ENCODE results near the gene RUFY4. TPM values are rescaled to one million over a fixed set of nuclear protein-coding genes. Genes with fewer than 3 reads are reported as not detected.
A peak's percentile ranks its signal among the peaks of the same experiment; 100 is the strongest.
"Not testable (repeated sequence)": the region's sequence is repeated elsewhere in the genome, so short reads cannot be mapped to it uniquely, and the experiment has no call there.

RUFY4 gene
- total and polyA plus RNA-seq, 9 of the 15 experiments (the other 6 are each of a cell fraction or from before 2014, with no cell fraction given): not detected

GRCh38 chr2:218108834-218109233 lies 39.8 kb downstream of the RUFY4 start:
- BruUV-seq (replicated peaks); in situ Hi-C loops (cut with MboI); H3K9ac ChIP-seq (ENCODE audit: insufficient read depth in 1 of 2, low read depth in 2 of 2, low read length in 2 of 2); intact Hi-C loops (cut with micrococcal nuclease); H3K4me3 ChIP-seq; H3K79me2 ChIP-seq (ENCODE audit: control insufficient read depth, insufficient read depth, low read length); H3K36me3 ChIP-seq (ENCODE audit: control insufficient read depth, insufficient read depth, low read length); H3K4me1 ChIP-seq (replicated peaks in 1 of 2; ENCODE audit: control insufficient read depth in 2 of 2, insufficient read depth in 2 of 2, low read length in 2 of 2); H3K27me3 ChIP-seq (ENCODE audit: control insufficient read depth in 2 of 2, insufficient read depth in 2 of 2, low read length in 2 of 2); H3K9me3 ChIP-seq (replicated peaks; ENCODE audit: control insufficient read depth, insufficient read depth, low read depth, low read length); H3K27ac ChIP-seq (ENCODE audit: extremely low read depth, low read depth, low read length); H4K20me1 ChIP-seq (replicated peaks; ENCODE audit: control insufficient read depth, insufficient read depth, low read length); FAIRE-seq; POLR2A ChIA-PET; H3K9me1 ChIP-seq (ENCODE audit: control insufficient read depth, insufficient read depth, low read length); H2AFZ ChIP-seq (ENCODE audit: low read depth, low read length); CTCF ChIA-PET (ENCODE audit: low intra/inter-chr PET ratio); DNase-seq (ENCODE audit: extremely low read depth in 1 of 4, low spot score in 3 of 4); ATAC-seq; H3K4me2 ChIP-seq (ENCODE audit: insufficient read depth, low read length): not testable (repeated sequence)
- 0% methylated on average over 6 of the region's 7 CpGs for WGBS (ENCODE audit: insufficient coverage, low coverage, missing lambda C conversion rate)
- TF ChIP-seq ZNF316 (IDR thresholded peaks at IDR 0.05) (peak; percentile 71), NFYB (IDR thresholded peaks at IDR 0.05; ENCODE audit: extremely low read depth, insufficient read length) (peak; percentile 42), MAFG (tag; conservative IDR thresholded peaks at IDR 0.05) (0 out of 2 replicates have a peak, but pooled peaks have one; percentile 16)

GRCh38 chr2:218121789-218122188 lies 52.7 kb downstream of the RUFY4 start:
- H3K4me2 ChIP-seq (ENCODE audit: insufficient read depth, low read length); H4K20me1 ChIP-seq (replicated peaks; ENCODE audit: control insufficient read depth, insufficient read depth, low read length); CTCF ChIA-PET (ENCODE audit: low intra/inter-chr PET ratio); H3K79me2 ChIP-seq (ENCODE audit: control insufficient read depth, insufficient read depth, low read length); DNase-seq (ENCODE audit: extremely low read depth in 1 of 4, low spot score in 3 of 4); in situ Hi-C loops (cut with MboI); ATAC-seq; H3K9me1 ChIP-seq (ENCODE audit: control insufficient read depth, insufficient read depth, low read length); H2AFZ ChIP-seq (ENCODE audit: low read depth, low read length); intact Hi-C loops (cut with micrococcal nuclease); H3K27ac ChIP-seq (ENCODE audit: extremely low read depth, low read depth, low read length); H3K36me3 ChIP-seq (ENCODE audit: control insufficient read depth, insufficient read depth, low read length); H3K4me1 ChIP-seq (replicated peaks in 1 of 2; ENCODE audit: control insufficient read depth in 2 of 2, insufficient read depth in 2 of 2, low read length in 2 of 2); H3K4me3 ChIP-seq; FAIRE-seq; H3K9me3 ChIP-seq (replicated peaks; ENCODE audit: control insufficient read depth, insufficient read depth, low read depth, low read length); BruUV-seq (replicated peaks); H3K9ac ChIP-seq (ENCODE audit: insufficient read depth in 1 of 2, low read depth in 2 of 2, low read length in 2 of 2); POLR2A ChIA-PET: not testable (repeated sequence)
- 4% methylated on average over 4 of the region's 4 CpGs for WGBS (ENCODE audit: insufficient coverage, low coverage, missing lambda C conversion rate)
- H3K27me3 ChIP-seq (ENCODE audit: control insufficient read depth in 2 of 2, insufficient read depth in 2 of 2, low read length in 2 of 2): peaks cover 0 to 11% of the 10 kb centered on the region in 2 experiments; a peak in 1 of 5 replicates
- TF ChIP-seq NFYB (IDR thresholded peaks at IDR 0.05; ENCODE audit: extremely low read depth, insufficient read length) (peak; percentile 47), SRF (CRISPR knock-in tag; IDR thresholded peaks at IDR 0.05) (peak in 1 of 2 experiments; percentile 86; a peak in 1 of 4 replicates)

- ATAC-seq; BruUV-seq (replicated peaks); DNase-seq (ENCODE audit: extremely low read depth in 1 of 4, low spot score in 3 of 4); CTCF ChIA-PET (ENCODE audit: low intra/inter-chr PET ratio); in situ Hi-C loops (cut with MboI); POLR2A ChIA-PET; H3K36me3 ChIP-seq (ENCODE audit: control insufficient read depth, insufficient read depth, low read length); H3K27ac ChIP-seq (ENCODE audit: extremely low read depth, low read depth, low read length); H3K79me2 ChIP-seq (ENCODE audit: control insufficient read depth, insufficient read depth, low read length); H3K4me1 ChIP-seq (replicated peaks in 1 of 2; ENCODE audit: control insufficient read depth in 2 of 2, insufficient read depth in 2 of 2, low read length in 2 of 2); FAIRE-seq; H4K20me1 ChIP-seq (replicated peaks; ENCODE audit: control insufficient read depth, insufficient read depth, low read length); intact Hi-C loops (cut with micrococcal nuclease); H3K4me2 ChIP-seq (ENCODE audit: insufficient read depth, low read length); H3K9me3 ChIP-seq (replicated peaks; ENCODE audit: control insufficient read depth, insufficient read depth, low read depth, low read length); H3K4me3 ChIP-seq; H2AFZ ChIP-seq (ENCODE audit: low read depth, low read length); H3K9me1 ChIP-seq (ENCODE audit: control insufficient read depth, insufficient read depth, low read length); H3K9ac ChIP-seq (ENCODE audit: insufficient read depth in 1 of 2, low read depth in 2 of 2, low read length in 2 of 2): not testable (repeated sequence)
- H3K27me3 ChIP-seq (ENCODE audit: control insufficient read depth in 2 of 2, insufficient read depth in 2 of 2, low read length in 2 of 2): peaks cover 0 to 11% of the 10 kb centered on the region in 2 experiments; a peak in 1 of 5 replicates
Observed at GRCh38 chr2:218122286-218122685, 53.2 kb downstream of the RUFY4 start.

Measured in K562 (cell line).